ENCODE results near the gene SLC1A7. TPM values are rescaled to one million over a fixed set of nuclear protein-coding genes. Genes with fewer than 3 reads are reported as not detected.

The SLC1A7 gene
- total RNA-seq, 1 donor from 2014 or later = not detected

- Histone ChIP-seq H3K4me3 (ENCODE audit: low read depth, low read length) (no peak overlapping the region), H3K36me3 (ENCODE audit: control insufficient read depth, insufficient read depth, low read length) (no peaks in the 10 kb centered on the region), H3K27me3 (ENCODE audit: control insufficient read depth, insufficient read depth, low read length) (no peaks in the 10 kb centered on the region)
- TF ChIP-seq CTCF (IDR thresholded peaks at IDR 0.05; ENCODE audit: insufficient read depth, low read length, poor library complexity, severe bottlenecking) = no peak
- DNase-seq (ENCODE audit: low read depth) = no peak
These were observed 15.9 kb downstream of the SLC1A7 start for GRCh38 chr1:53126495-53126894.

- Histone ChIP-seq H3K36me3 (ENCODE audit: control insufficient read depth, insufficient read depth, low read length) (no peaks in the 10 kb centered on the region), H3K4me3 (ENCODE audit: low read depth, low read length) (no peak overlapping the region), H3K27me3 (ENCODE audit: control insufficient read depth, insufficient read depth, low read length) (no peaks in the 10 kb centered on the region)
- no peak for TF ChIP-seq CTCF (IDR thresholded peaks at IDR 0.05; ENCODE audit: insufficient read depth, low read length, poor library complexity, severe bottlenecking)
- DNase-seq (ENCODE audit: low read depth) = no peak
These were observed 16.6 kb downstream of the SLC1A7 start for GRCh38 chr1:53125623-53126360.

GRCh38 chr1:53125122-53125521, 17.3 kb downstream of the SLC1A7 start:
- TF ChIP-seq CTCF (IDR thresholded peaks at IDR 0.05; ENCODE audit: insufficient read depth, low read length, poor library complexity, severe bottlenecking) = no peak
- Histone ChIP-seq H3K27me3 (ENCODE audit: control insufficient read depth, insufficient read depth, low read length) (no peaks in the 10 kb centered on the region), H3K36me3 (ENCODE audit: control insufficient read depth, insufficient read depth, low read length) (no peaks in the 10 kb centered on the region), H3K4me3 (ENCODE audit: low read depth, low read length) (no peak overlapping the region)
- no peak for DNase-seq (ENCODE audit: low read depth)

- no peak for DNase-seq (ENCODE audit: low read depth)
- TF ChIP-seq CTCF (IDR thresholded peaks at IDR 0.05; ENCODE audit: insufficient read depth, low read length, poor library complexity, severe bottlenecking) = no peak
- no peak overlapping the region for H3K4me3 ChIP-seq (ENCODE audit: low read depth, low read length)
- no peaks in the 10 kb centered on the region for H3K27me3 ChIP-seq (ENCODE audit: control insufficient read depth, insufficient read depth, low read length)
- H3K36me3 ChIP-seq (ENCODE audit: control insufficient read depth, insufficient read depth, low read length) = no peaks in the 10 kb centered on the region
These were observed 18.8 kb downstream of the SLC1A7 start for GRCh38 chr1:53123453-53124140.

GRCh38 chr1:53122961-53123413, 19.5 kb downstream of the SLC1A7 start:
- Histone ChIP-seq H3K36me3 (ENCODE audit: control insufficient read depth, insufficient read depth, low read length) (no peaks in the 10 kb centered on the region), H3K27me3 (ENCODE audit: control insufficient read depth, insufficient read depth, low read length) (no peaks in the 10 kb centered on the region)
- TF ChIP-seq CTCF (IDR thresholded peaks at IDR 0.05; ENCODE audit: insufficient read depth, low read length, poor library complexity, severe bottlenecking) = no peak

More at GRCh38 chr1:53122961-53123413, 19.5 kb downstream of the SLC1A7 start:
- no peak for DNase-seq (ENCODE audit: low read depth)
- no peak overlapping the region for H3K4me3 ChIP-seq (ENCODE audit: low read depth, low read length)
